HUES6 (cell line): ENCODE results near the gene SHC4.

ENCODE experiments used
- H3K27ac ChIP-seq: 2 replicates; pipeline ENCODE4 v1.7.0; 2013; ENCODE audit warnings: low read depth, mild to moderate bottlenecking, low read length, inconsistent platforms
- H3K27me3 ChIP-seq: 2 replicates; pipeline ENCODE4 v1.6.1; 2013; ENCODE audit warnings: low read length; ENCODE audit not compliant: control insufficient read depth, insufficient read depth
- H3K36me3 ChIP-seq: 2 replicates; pipeline ENCODE4 v1.6.1; 2013; ENCODE audit warnings: low read length; ENCODE audit not compliant: control insufficient read depth, insufficient read depth
- H3K4me1 ChIP-seq: 2 replicates; pipeline ENCODE4 v1.6.1; 2013; ENCODE audit warnings: low read length; ENCODE audit not compliant: control insufficient read depth, insufficient read depth
- H3K4me3 ChIP-seq: 2 replicates; pipeline ENCODE4 v1.5.1; 2013; ENCODE audit warnings: low read depth, low read length
- H3K9ac ChIP-seq: one replicate; pipeline ENCODE4 v1.6.1; 2013; ENCODE audit warnings: mild to moderate bottlenecking, low read length
- H3K9me3 ChIP-seq: 2 replicates; pipeline ENCODE4 v1.6.1; 2013; ENCODE audit warnings: low read depth, low read length; ENCODE audit not compliant: control insufficient read depth, insufficient read depth

The SHC4 gene

GRCh38 chr15:48811325-48811958 lies 152.3 kb downstream of the SHC4 start:
- Histone ChIP-seq H3K4me3 (peak overlapping the region; percentile 83), H3K36me3 (no peaks in the 10 kb centered on the region), H3K27me3 (peaks cover 9% of the 10 kb centered on the region), H3K9me3 (no peaks in the 10 kb centered on the region), H3K4me1 (peaks cover 20% of the 10 kb centered on the region), H3K27ac (no peak overlapping the region), H3K9ac (peak overlapping the region; percentile 63)

- 0 out of 2 replicates have a peak within 1 kb of the TSS, but pooled peaks have one; percentile 66 for H3K27ac ChIP-seq
Observed at GRCh38 chr15:48810414-48811324, 153.1 kb downstream of the SHC4 start, which contains the start of gene CEP152. TSS of gene CEP152 (minus strand) at chr15:48811069. CDS start at chr15:48805649, 5,420 bp downstream.

GRCh38 chr15:48806151-48806550 lies 157.6 kb downstream of the SHC4 start:
- no peak overlapping the region for H3K9ac ChIP-seq
- peaks cover 24% of the 10 kb centered on the region for H3K4me1 ChIP-seq
- H3K36me3 ChIP-seq = no peaks in the 10 kb centered on the region
- no peaks in the 10 kb centered on the region for H3K27me3 ChIP-seq
- H3K4me3 ChIP-seq = 0 out of 2 replicates have a peak overlapping the region, but pooled peaks have one; percentile 3
- H3K9me3 ChIP-seq = no peaks in the 10 kb centered on the region
- H3K27ac ChIP-seq = no peak overlapping the region

More at GRCh38 chr15:48810414-48811324, 153.1 kb downstream of the SHC4 start, which contains the start of gene CEP152:
- peak within 1 kb of the TSS; percentile 86 for H3K4me3 ChIP-seq
- peaks cover 27% of the 10 kb centered on the region for H3K4me1 ChIP-seq
- peaks cover 9% of the 10 kb centered on the region for H3K27me3 ChIP-seq
- H3K9me3 ChIP-seq = no peaks in the 10 kb centered on the region
- peak within 1 kb of the TSS; percentile 86 for H3K9ac ChIP-seq
- H3K36me3 ChIP-seq = no peaks in the 10 kb centered on the region

GRCh38 chr15:48805591-48805990 lies 158.1 kb downstream of the SHC4 start:
- no peaks in the 10 kb centered on the region for H3K9me3 ChIP-seq
- no peak overlapping the region for H3K27ac ChIP-seq
- no peak overlapping the region for H3K4me3 ChIP-seq
- H3K27me3 ChIP-seq = no peaks in the 10 kb centered on the region
- H3K36me3 ChIP-seq = no peaks in the 10 kb centered on the region
- peaks cover 24% of the 10 kb centered on the region for H3K4me1 ChIP-seq
- H3K9ac ChIP-seq = no peak overlapping the region

- Histone ChIP-seq H3K36me3 (no peaks in the 10 kb centered on the region), H3K4me1 (peaks cover 16% of the 10 kb centered on the region), H3K27ac (no peak overlapping the region), H3K9me3 (no peaks in the 10 kb centered on the region), H3K4me3 (no peak overlapping the region), H3K27me3 (no peaks in the 10 kb centered on the region), H3K9ac (no peak overlapping the region)
Observed at GRCh38 chr15:48803877-48804276, 159.8 kb downstream of the SHC4 start.

- peaks cover 24% of the 10 kb centered on the region for H3K4me1 ChIP-seq
- H3K9ac ChIP-seq = no peak overlapping the region
- H3K4me3 ChIP-seq = no peak overlapping the region
- H3K27ac ChIP-seq = no peak overlapping the region
- no peaks in the 10 kb centered on the region for H3K27me3 ChIP-seq
- no peaks in the 10 kb centered on the region for H3K9me3 ChIP-seq
- no peaks in the 10 kb centered on the region for H3K36me3 ChIP-seq
Observed at GRCh38 chr15:48802867-48803266, 160.9 kb downstream of the SHC4 start.

GRCh38 chr15:48802257-48802656 lies 161.5 kb downstream of the SHC4 start:
- H3K36me3 ChIP-seq = peaks cover 4% of the 10 kb centered on the region
- no peaks in the 10 kb centered on the region for H3K27me3 ChIP-seq
- peaks cover 24% of the 10 kb centered on the region for H3K4me1 ChIP-seq
- H3K9ac ChIP-seq = no peak overlapping the region
- no peaks in the 10 kb centered on the region for H3K9me3 ChIP-seq
- no peak overlapping the region for H3K27ac ChIP-seq
- no peak overlapping the region for H3K4me3 ChIP-seq

- H3K27ac ChIP-seq = no peak overlapping the region
- no peaks in the 10 kb centered on the region for H3K9me3 ChIP-seq
- no peak overlapping the region for H3K4me3 ChIP-seq
- H3K27me3 ChIP-seq = no peaks in the 10 kb centered on the region
- H3K4me1 ChIP-seq = peaks cover 12% of the 10 kb centered on the region
- peaks cover 13% of the 10 kb centered on the region for H3K36me3 ChIP-seq
- no peak overlapping the region for H3K9ac ChIP-seq
Observed at GRCh38 chr15:48800811-48801455, 162.8 kb downstream of the SHC4 start.

GRCh38 chr15:48800245-48800644 lies 163.5 kb downstream of the SHC4 start:
- H3K36me3 ChIP-seq = peaks cover 15% of the 10 kb centered on the region
- H3K9ac ChIP-seq = no peak overlapping the region
- H3K27ac ChIP-seq = no peak overlapping the region
- H3K4me3 ChIP-seq = no peak overlapping the region
- H3K27me3 ChIP-seq = no peaks in the 10 kb centered on the region
- no peaks in the 10 kb centered on the region for H3K9me3 ChIP-seq
- 0 out of 2 replicates have a peak, but pooled peaks cover 11% of the 10 kb centered on the region for H3K4me1 ChIP-seq

GRCh38 chr15:48798319-48798718 lies 165.4 kb downstream of the SHC4 start:
- Histone ChIP-seq H3K4me1 (0 out of 2 replicates have a peak, but pooled peaks cover 7% of the 10 kb centered on the region), H3K9me3 (no peaks in the 10 kb centered on the region), H3K9ac (no peak overlapping the region), H3K27me3 (no peaks in the 10 kb centered on the region), H3K4me3 (no peak overlapping the region), H3K27ac (no peak overlapping the region), H3K36me3 (peaks cover 21% of the 10 kb centered on the region)
